Heart left ventricle (tissue), 16 donors: Measurements from ENCODE around the gene TECPR1. TPM values are rescaled to one million over a fixed set of nuclear protein-coding genes. Genes with fewer than 3 reads are reported as not detected.

Source experiments
- ATAC-seq, 4 donors: fragments of 200-7000 bp; cut with Tn5 transposase; one replicate each; pipeline ENCODE4 v1.9.1; 2020 to 2022; ENCODE audit warnings: moderate library complexity in 4 of 4, mild to moderate bottlenecking in 3 of 4, moderate number of reproducible peaks in 1 of 4
- DNase-seq, 5 donors: peaks; one replicate each; pipeline ENCODE4 v3.0.0-alpha.2; 2020
- H3K27ac ChIP-seq, 12 donors: fragments of 200-600 bp; sonication (generic) in 4 of 12; one replicate each; pipeline versions ENCODE4 v1.5.0 to v1.8.0; 2016 to 2022; ENCODE audit warnings: mild to moderate bottlenecking in 2 of 12
- H3K27me3 ChIP-seq, 9 donors: fragments of 200-600 bp; sonication (generic) in 2 of 9; one replicate each; pipeline versions ENCODE4 v1.5.1 to v1.8.0; 2016 to 2022; ENCODE audit warnings: mild to moderate bottlenecking in 3 of 9
- H3K36me3 ChIP-seq, 9 donors: fragments of 200-600 bp; sonication (generic) in 2 of 9; one replicate each; pipeline versions ENCODE4 v1.5.0 to v1.8.0; 2018 to 2022; ENCODE audit warnings: mild to moderate bottlenecking in 2 of 9
- H3K4me1 ChIP-seq, 12 donors: fragments of 200-600 bp; sonication (generic) in 4 of 12; one replicate each; pipeline versions ENCODE4 v1.5.0 to v1.8.0; 2016 to 2022; ENCODE audit warnings: mild to moderate bottlenecking in 3 of 12
- H3K4me3 ChIP-seq, 12 donors: fragments of 200-600 bp; sonication (generic) in 4 of 12; one replicate each; pipeline versions ENCODE4 v1.5.0 to v1.8.0; 2017 to 2022; ENCODE audit warnings: mild to moderate bottlenecking in 9 of 12, moderate library complexity in 4 of 12
- H3K9me3 ChIP-seq, 12 donors: fragments of 200-600 bp; sonication (generic) in 4 of 12; one replicate each; pipeline versions ENCODE4 v1.5.0 to v1.8.0; 2016 to 2022; ENCODE audit warnings: mild to moderate bottlenecking in 1 of 12
- POLR2A ChIP-seq, 2 donors: fragments of 450-650 bp; IDR thresholded peaks; one replicate each; pipeline ENCODE4 v1.6.1; 2017; ENCODE audit warnings: antibody characterized with exemption in 2 of 2, mild to moderate bottlenecking in 2 of 2, moderate library complexity in 2 of 2
- WGBS, 4 donors: extraction: QIAGEN DNeasy Blood & Tissue Kit in 2 of 4; methylation state at CpG; one replicate each; pipeline versions ENCODE4 v1.1.5 to v1.1.7; 2013 to 2018; 5-methylcytosine and 5-hydroxymethylcytosine counted together
- intact Hi-C, 10 donors: fragments of 100-400 bp; cut with DNase I; formaldehyde crosslinking; loops; one replicate each; pipeline versions ENCODE4 v1.11.1 to v1.14.2; 2022
- polyA plus RNA-seq, 2 donors: library from polyadenylated mRNA; stranded (reverse); fragments of 200-250 nt; gene quantifications; one replicate each; pipeline ENCODE4 v1.2.3, GENCODE V29; 2013
- total RNA-seq, 9 donors: library from RNA; depleted of rRNA in 2 of 9; stranded (reverse); fragments of >200 nt in 2 of 9; fragmentation: NEBNext Ultra II Directional in 3 of 9; extraction: Animal tissue kit (Norgen Biotek cat#: 25700) in 3 of 9; gene quantifications; one replicate each; pipeline versions ENCODE4 v1.1.0 to v1.2.4, GENCODE V29; 2016 to 2023
- TF ChIP-seq, protein P1 (sequence below), 12 donors: fragments of 200-600 bp; sonication (generic) in 4 of 12; IDR thresholded peaks; one replicate each; pipeline versions ENCODE4 v1.5.0 to v1.8.0; 2018 to 2022; ENCODE audit warnings: antibody characterized with exemption in 12 of 12, mild to moderate bottlenecking in 5 of 12
- donor health status: ischemic (EF 13 %, LVEDD 7.1; RV severe dilation, severe dysfunction).
- donor health status: healthy with polysubstance abuse.
- donor health status: DM: no; HTN: yes; CAD: no.
- donor health status: DM: no; HTN: no; CAD: no.
- donor health status: ischemic (EF 25% LVEDD 6.9; RV normal size, moderate dysfunction).
- donor health status: ischemic (EF 25% LVEDD 5.7; RV mildly dilated, moderate dysfunction).
- donor health status: healthy.
- donor health status: DM: yes; HTN: yes; CAD: no.
- donor health status: ischemic (EF 35%, LVEDD 5.7; RV mildly dilated, moderate dysfunction).
- donor health status: nonischemic (EF 11% LVEDD 7.7; RV severe dilation, severe dysfunction).
- donor health status: DM: yes; HTN: yes; CAD: no.
- donor health status: PGD.
- donor health status: ischemic (EF 29% LVEDD 5.4; RV normal size, mild dysfunction).
- donor health status: nonischemic (EF 23%, LVEDD 6.1; RV moderate dilation, normal function).

TECPR1 gene
- total and polyA plus RNA-seq, 11 donors = 10.9 to 33.0 (median 22.7) TPM

DNA sequence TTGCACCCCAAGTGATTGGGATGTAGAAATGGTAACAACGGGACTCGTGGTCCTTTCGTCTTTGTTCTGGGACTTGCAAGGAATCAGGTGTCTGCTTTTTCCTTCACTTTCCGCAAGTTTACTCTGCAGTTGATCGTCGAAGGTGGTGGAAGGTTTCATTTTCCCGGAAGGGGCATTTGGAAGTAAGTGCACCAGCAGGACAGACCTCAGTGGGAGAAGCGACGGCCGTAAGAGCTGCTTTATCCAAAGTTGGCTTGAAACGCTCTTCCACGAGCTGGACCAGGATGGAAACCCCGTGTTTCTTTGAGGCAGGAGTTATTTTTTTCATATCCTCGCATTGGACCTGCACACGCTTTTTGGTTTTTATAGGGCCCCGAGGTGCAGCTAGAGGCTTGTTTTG, 30.7 kb upstream of the TECPR1 start:
- Histone ChIP-seq H3K4me3 (peak overlapping the region; percentile 65 to 98 (median 86)), H3K27me3 (no peaks in the 10 kb centered on the region), H3K4me1 (peaks cover 33 to 65% (median 53%) of the 10 kb centered on the region in 12 donors), H3K27ac (peak overlapping the region; percentile 79 to 99 (median 96)), H3K9me3 (no peaks in the 10 kb centered on the region), H3K36me3 (peaks cover 0 to 15% (median 0%) of the 10 kb centered on the region in 9 donors)
- ATAC-seq (no peak), DNase-seq (no peak)
- TF ChIP-seq POLR2A (IDR thresholded peaks at IDR 0.05) = no peak
- intact Hi-C loops = loop anchor here in 6 of 10 donors (2.0 to 10.0 kb wide), 5 partner anchors 32 to 1132 kb away; no protein-coding TSS in a partner anchor
- WGBS, 4 donors = 16 to 24% (median 16%) methylated on average over 16 of the region's 16 CpGs

DNA sequence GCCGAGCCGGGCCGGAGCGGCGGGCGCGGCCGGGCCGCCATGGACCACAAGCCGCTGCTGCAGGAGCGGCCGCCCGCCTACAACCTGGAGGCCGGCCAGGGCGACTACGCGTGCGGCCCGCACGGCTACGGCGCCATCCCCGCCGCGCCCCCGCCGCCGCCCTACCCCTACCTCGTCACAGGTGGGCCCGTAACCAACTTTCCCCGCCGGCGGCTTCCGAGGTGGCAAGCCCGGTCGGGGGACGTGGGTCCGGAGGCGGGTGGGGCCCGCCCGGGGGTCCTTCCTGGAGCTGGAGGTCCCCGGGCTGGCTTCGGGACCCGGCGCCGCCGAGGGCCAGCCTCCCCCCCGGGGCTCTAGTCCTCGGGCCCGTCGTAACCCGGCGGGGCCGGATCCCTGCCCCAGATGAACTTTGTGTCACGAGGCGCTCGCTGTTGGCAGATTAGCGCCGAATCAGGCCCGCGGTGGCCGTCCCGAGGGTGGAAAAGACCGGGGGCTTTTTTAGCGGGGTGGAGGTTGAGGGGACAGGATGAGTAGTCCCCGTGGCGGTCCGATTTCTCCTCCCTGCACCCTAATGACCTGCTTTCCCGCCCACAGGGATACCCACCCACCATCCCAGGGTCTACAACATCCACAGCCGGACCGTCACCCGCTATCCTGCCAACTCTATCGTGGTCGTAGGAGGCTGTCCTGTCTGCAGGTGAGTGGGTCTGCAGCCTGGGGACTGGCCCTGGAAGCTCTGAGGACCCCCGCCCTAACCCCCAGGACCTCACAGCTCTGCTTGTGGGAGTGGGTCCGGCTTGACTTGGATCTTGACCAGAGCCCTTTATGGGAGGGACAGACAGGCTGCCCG, 29.9 kb upstream of the TECPR1 start:
- H3K4me1 ChIP-seq = peaks cover 25 to 58% (median 45%) of the 10 kb centered on the region in 12 donors
- ATAC-seq = peak in 1 of 4 donors; percentile 0

DNA sequence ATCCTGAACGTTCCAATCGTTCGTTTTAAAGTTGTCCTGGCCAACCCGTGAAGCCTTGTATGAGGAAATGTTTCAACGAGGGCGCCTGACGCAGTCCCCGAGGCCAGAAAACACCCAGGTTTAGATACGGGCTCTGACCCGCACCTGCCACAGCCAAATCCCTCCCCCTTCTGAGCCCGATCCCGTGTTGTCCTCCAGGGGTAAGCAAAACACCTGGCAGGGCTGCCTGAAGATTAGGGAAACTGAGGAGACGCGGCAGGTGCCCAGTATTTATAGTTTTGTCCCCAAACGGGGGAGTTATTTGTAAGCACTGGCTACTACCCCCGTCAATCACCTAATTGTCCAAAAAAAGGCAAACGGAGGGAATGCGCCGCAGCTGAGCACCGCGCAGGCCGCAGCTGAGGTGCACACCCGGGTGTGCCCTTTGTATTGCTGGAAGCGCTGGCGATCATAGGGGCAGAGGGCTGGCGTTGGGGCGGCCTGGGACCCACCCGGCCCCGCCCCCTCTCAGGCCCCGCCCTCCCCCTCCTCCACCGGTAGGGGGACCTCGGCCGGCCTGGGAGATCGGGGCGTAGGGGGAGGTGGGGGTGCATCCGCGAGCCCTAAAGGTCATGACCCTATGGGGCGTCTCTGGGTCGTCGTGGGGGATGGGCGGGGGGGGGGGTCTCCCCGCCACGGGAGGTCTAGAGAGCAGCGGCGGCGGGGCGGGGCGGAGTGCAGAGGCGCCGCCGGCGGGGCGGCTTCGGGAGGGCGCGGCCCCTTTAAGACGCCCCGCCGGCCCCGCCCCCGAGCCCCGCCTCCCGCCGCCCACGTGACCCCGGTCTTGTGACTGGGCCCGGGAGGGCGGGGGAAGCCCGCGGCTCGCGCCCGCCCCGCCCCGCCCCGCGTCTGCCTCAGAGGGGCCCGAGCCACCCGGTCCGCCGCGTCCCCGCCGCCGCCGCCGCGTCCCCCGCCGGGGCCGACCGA, 29.0 kb upstream of the TECPR1 start, which contains the start of gene BRI3:
BRI3 (plus strand) TSS at position 896 of the 966 bp plus-strand sequence. CDS start 110 bp downstream, outside the sequence.
- Histone ChIP-seq H3K9me3 (no peaks in the 10 kb centered on the region), H3K27ac (peak within 1 kb of the TSS; percentile 79 to 99 (median 96)), H3K4me1 (peaks cover 16 to 54% (median 39%) of the 10 kb centered on the region in 12 donors), H3K27me3 (no peaks in the 10 kb centered on the region), H3K36me3 (peaks cover 0 to 15% (median 0%) of the 10 kb centered on the region in 9 donors), H3K4me3 (peak within 1 kb of the TSS; percentile 65 to 98 (median 86))
- DNase-seq (peak; percentile 91 to 96 (median 94)), ATAC-seq (peak; percentile 71 to 81 (median 76))
- 0 to 2% (median 1%) methylated on average over 24 to 91 of the region's 92 CpGs for WGBS, 4 donors
- intact Hi-C loops = loop anchor here in 5 of 10 donors (5.0 to 10.0 kb wide), 4 partner anchors 34 to 1134 kb away; no protein-coding TSS in a partner anchor
- peak in 1 of 2 donors; percentile 93 for TF ChIP-seq POLR2A (IDR thresholded peaks at IDR 0.05)
- TF ChIP-seq, protein P1, sequence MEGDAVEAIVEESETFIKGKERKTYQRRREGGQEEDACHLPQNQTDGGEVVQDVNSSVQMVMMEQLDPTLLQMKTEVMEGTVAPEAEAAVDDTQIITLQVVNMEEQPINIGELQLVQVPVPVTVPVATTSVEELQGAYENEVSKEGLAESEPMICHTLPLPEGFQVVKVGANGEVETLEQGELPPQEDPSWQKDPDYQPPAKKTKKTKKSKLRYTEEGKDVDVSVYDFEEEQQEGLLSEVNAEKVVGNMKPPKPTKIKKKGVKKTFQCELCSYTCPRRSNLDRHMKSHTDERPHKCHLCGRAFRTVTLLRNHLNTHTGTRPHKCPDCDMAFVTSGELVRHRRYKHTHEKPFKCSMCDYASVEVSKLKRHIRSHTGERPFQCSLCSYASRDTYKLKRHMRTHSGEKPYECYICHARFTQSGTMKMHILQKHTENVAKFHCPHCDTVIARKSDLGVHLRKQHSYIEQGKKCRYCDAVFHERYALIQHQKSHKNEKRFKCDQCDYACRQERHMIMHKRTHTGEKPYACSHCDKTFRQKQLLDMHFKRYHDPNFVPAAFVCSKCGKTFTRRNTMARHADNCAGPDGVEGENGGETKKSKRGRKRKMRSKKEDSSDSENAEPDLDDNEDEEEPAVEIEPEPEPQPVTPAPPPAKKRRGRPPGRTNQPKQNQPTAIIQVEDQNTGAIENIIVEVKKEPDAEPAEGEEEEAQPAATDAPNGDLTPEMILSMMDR (IDR thresholded peaks at IDR 0.05) = peak in 7 of 12 donors; percentile 12 to 59 (median 43)

More for the DNA sequence above, 29.9 kb upstream of the TECPR1 start:
- Histone ChIP-seq H3K4me3 (peak overlapping the region; percentile 65 to 98 (median 86)), H3K9me3 (no peaks in the 10 kb centered on the region), H3K27me3 (no peaks in the 10 kb centered on the region), H3K27ac (peak overlapping the region; percentile 79 to 99 (median 96)), H3K36me3 (peaks cover 0 to 15% (median 0%) of the 10 kb centered on the region in 9 donors)
- peak; percentile 47 to 82 (median 58) for DNase-seq
- WGBS, 4 donors = 1 to 2% (median 1%) methylated on average over 23 to 77 of the region's 77 CpGs
- intact Hi-C loops = loop anchor here in 6 of 10 donors (2.0 to 10.0 kb wide), 5 partner anchors 31 to 1133 kb away; no protein-coding TSS in a partner anchor
- TF ChIP-seq, protein P1 (IDR thresholded peaks at IDR 0.05) = no peak

DNA sequence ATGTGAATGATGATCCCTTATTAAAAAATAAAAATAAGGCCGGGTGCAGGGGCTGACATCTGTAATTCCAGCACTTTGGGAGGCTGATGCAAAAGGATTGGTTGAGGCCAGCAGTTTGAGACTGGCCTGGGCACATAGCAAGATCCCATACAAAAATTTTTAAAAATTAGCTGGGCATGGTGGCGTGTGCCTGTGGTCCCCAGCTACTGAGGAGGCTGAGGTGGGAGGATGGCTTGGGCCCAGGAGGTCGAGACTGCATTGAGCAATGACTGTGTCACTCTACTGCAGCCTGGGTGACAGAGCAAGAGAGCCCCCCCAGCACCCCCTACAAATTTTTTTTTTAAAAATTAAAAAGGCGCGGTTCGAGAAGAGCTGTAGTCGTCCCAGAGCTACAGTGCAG, 28.3 kb upstream of the TECPR1 start:
- Histone ChIP-seq H3K27me3 (no peaks in the 10 kb centered on the region), H3K9me3 (no peaks in the 10 kb centered on the region), H3K27ac (peak overlapping the region in 10 of 12 donors; percentile 63 to 99 (median 91)), H3K4me3 (peak overlapping the region in 10 of 12 donors; percentile 67 to 98 (median 78)), H3K4me1 (peaks cover 9 to 46% (median 31%) of the 10 kb centered on the region in 12 donors), H3K36me3 (peaks cover 0 to 15% (median 0%) of the 10 kb centered on the region in 9 donors)
- TF ChIP-seq, protein P1 (IDR thresholded peaks at IDR 0.05) = no peak
- TF ChIP-seq POLR2A (IDR thresholded peaks at IDR 0.05) = no peak
- ATAC-seq (no peak), DNase-seq (no peak)
- WGBS, 4 donors = 56 to 67% (median 60%) methylated on average over 7 of the region's 7 CpGs
- intact Hi-C loops = loop anchor here in 5 of 10 donors (5.0 to 10.0 kb wide), 4 partner anchors 33 to 1135 kb away; no protein-coding TSS in a partner anchor
